OCI-LY7 (cell line): Measurements from ENCODE around the gene RMDN2. TPM values are rescaled to one million over a fixed set of nuclear protein-coding genes. Genes with fewer than 3 reads are reported as not detected.

ENCODE experiments used
- BruUV-seq: library from RNA; stranded (reverse); fragments of 400-500 nt; replicated peaks from 2 replicates; lab custom pipeline; 2021; lab: Mats Ljungman, UMichigan
- CTCF ChIA-PET: fragments of 300-600 bp; sonication (Branson Sonifier 250); formaldehyde crosslinking; loops from one replicate; lab custom pipeline; 2022; ENCODE audit warnings: antibody characterized with exemption; ENCODE audit not compliant: unreplicated experiment; lab: Charles Lee
- POLR2A ChIA-PET: fragments of 300-600 bp; sonication (Branson Sonifier 250); formaldehyde crosslinking; loops from one replicate; lab custom pipeline; 2022; ENCODE audit warnings: antibody characterized with exemption; lab: Charles Lee
- DNase-seq: peaks from one replicate; pipeline ENCODE4 v3.0.0-alpha.2; 2015; ENCODE audit warnings: low spot score
- H2AFZ ChIP-seq: fragments of 200-600 bp; sonication (generic), shearing (Covaris generic); 2 replicates; pipeline ENCODE4 v1.6.1; 2014; ENCODE audit warnings: mild to moderate bottlenecking, antibody characterized with exemption, low read length, moderate library complexity
- H3K27ac ChIP-seq: fragments of 200-600 bp; sonication (generic); 2 replicates; pipeline ENCODE4 v1.5.1; 2014; ENCODE audit warnings: mixed run types, low read depth, mild to moderate bottlenecking, moderate library complexity, low read length, inconsistent platforms; ENCODE audit not compliant: poor library complexity, severe bottlenecking
- H3K36me3 ChIP-seq: fragments of 200-600 bp; sonication (generic); 2 replicates; pipeline ENCODE4 v1.6.1; 2014; ENCODE audit warnings: mild to moderate bottlenecking, antibody characterized with exemption, low read length, moderate library complexity, mixed read lengths; ENCODE audit not compliant: insufficient read depth
- H3K4me1 ChIP-seq: fragments of 200-600 bp; sonication (generic); 2 replicates; pipeline ENCODE4 v1.5.1; 2014; ENCODE audit warnings: mild to moderate bottlenecking, low read length; ENCODE audit not compliant: insufficient read depth, poor library complexity, severe bottlenecking
- H3K4me2 ChIP-seq: fragments of 200-600 bp; sonication (generic); 2 replicates; pipeline ENCODE4 v1.6.1; 2014; ENCODE audit warnings: mild to moderate bottlenecking, low read length
- H3K4me3 ChIP-seq: fragments of 200-600 bp; sonication (generic); 2 replicates; pipeline ENCODE4 v1.5.1; 2014; ENCODE audit warnings: mild to moderate bottlenecking, low read depth, low read length; ENCODE audit not compliant: poor library complexity, severe bottlenecking
- H3K79me2 ChIP-seq: fragments of 200-600 bp; sonication (generic); 2 replicates; pipeline ENCODE4 v1.6.1; 2016; ENCODE audit warnings: low read depth, mild to moderate bottlenecking, low read length, moderate library complexity, mixed read lengths; ENCODE audit not compliant: insufficient read depth
- H3K9me2 ChIP-seq: fragments of 200-600 bp; sonication (generic); 2 replicates; pipeline ENCODE4 v1.6.1; 2016; ENCODE audit warnings: mild to moderate bottlenecking, low read length, mixed read lengths; ENCODE audit not compliant: insufficient read depth
- H3K9me3 ChIP-seq: fragments of 200-600 bp; sonication (generic); 2 replicates; pipeline ENCODE4 v1.6.1; 2014; ENCODE audit warnings: mild to moderate bottlenecking, mixed run types, low read length, mixed read lengths
- H4K20me1 ChIP-seq: fragments of 200-600 bp; sonication (generic); 2 replicates; pipeline ENCODE4 v1.6.1; 2014; ENCODE audit warnings: mild to moderate bottlenecking, antibody characterized with exemption, low read length, moderate library complexity, mixed read lengths; ENCODE audit not compliant: insufficient read depth
- EZH2phosphoT487 ChIP-seq: fragments of 200-600 bp; sonication (generic); IDR thresholded peaks from 2 replicates; pipeline ENCODE4 v1.6.1; 2018; ENCODE audit warnings: low read depth, borderline replicate concordance, mild to moderate bottlenecking, mixed run types, antibody characterized with exemption, low read length, moderate library complexity, mixed read lengths
- intact Hi-C: fragments of 100-400 bp; cut with micrococcal nuclease; formaldehyde crosslinking; loops from one replicate; pipeline ENCODE4 v1.10.0; 2022; ENCODE audit not compliant: unreplicated experiment
- total RNA-seq, 2 experiments: library from RNA; depleted of rRNA in 1 of 2; stranded (reverse); fragments of >200 nt in 1 of 2; shearing (Covaris generic) in 1 of 2; gene quantifications; 2 replicates each; pipeline ENCODE4 v1.2.3, GENCODE V29; 2014 to 2022
- TF ChIP-seq, protein P1 (sequence below): fragments of 200-600 bp; sonication (generic); conservative IDR thresholded peaks from 2 replicates; pipeline ENCODE4 v1.5.1; 2014; ENCODE audit warnings: mild to moderate bottlenecking, antibody characterized with exemption, low read length, moderate library complexity, mixed read lengths

Gene RMDN2
- total RNA-seq, 2 experiments from 2014 or later: 0.50 to 3.1 TPM

DNA sequence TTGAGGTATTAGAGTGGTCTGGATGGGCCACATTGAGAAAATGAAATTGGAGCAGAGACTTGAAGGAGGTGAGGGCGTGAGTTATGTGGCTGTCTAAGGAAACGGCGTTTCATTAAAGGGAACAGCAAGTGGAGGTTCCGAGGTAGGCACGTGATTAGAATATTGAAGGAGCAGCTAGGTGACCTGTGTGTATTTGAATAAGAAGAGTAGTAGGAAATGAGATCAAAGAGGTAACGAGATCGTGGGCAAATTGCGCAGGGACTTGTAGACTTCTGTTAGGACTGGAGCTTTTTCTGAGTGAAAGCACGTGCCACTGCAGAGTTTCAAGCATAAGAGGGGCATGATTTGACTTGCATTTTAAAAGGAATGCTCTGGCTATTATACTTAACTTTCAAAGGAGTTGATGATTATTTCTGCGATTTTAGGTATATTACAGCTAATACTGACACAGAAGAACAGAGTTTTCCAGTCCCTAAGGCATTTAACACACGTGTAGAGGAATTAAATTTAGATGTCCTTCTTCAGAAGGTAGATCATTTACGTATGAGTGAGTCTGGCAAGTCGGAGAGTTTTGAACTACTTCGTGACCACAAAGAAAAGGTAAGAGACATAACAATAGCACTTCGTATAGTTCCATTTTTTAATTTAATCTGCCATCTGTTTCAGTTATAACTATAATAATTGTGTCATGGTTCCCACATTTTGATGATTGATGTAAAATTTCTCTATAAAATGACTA lies 48.7 kb downstream of the RMDN2 start:
- TF ChIP-seq, protein P1, sequence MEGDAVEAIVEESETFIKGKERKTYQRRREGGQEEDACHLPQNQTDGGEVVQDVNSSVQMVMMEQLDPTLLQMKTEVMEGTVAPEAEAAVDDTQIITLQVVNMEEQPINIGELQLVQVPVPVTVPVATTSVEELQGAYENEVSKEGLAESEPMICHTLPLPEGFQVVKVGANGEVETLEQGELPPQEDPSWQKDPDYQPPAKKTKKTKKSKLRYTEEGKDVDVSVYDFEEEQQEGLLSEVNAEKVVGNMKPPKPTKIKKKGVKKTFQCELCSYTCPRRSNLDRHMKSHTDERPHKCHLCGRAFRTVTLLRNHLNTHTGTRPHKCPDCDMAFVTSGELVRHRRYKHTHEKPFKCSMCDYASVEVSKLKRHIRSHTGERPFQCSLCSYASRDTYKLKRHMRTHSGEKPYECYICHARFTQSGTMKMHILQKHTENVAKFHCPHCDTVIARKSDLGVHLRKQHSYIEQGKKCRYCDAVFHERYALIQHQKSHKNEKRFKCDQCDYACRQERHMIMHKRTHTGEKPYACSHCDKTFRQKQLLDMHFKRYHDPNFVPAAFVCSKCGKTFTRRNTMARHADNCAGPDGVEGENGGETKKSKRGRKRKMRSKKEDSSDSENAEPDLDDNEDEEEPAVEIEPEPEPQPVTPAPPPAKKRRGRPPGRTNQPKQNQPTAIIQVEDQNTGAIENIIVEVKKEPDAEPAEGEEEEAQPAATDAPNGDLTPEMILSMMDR: no peak
- TF ChIP-seq EZH2phosphoT487: no peak
- Histone ChIP-seq H3K79me2 (no peaks in the 10 kb centered on the region), H3K27ac (no peak overlapping the region), H4K20me1 (no peaks in the 10 kb centered on the region), H3K4me2 (no peak overlapping the region), H2AFZ (no peak overlapping the region), H3K9me2 (no peaks in the 10 kb centered on the region), H3K9me3 (no peaks in the 10 kb centered on the region), H3K4me1 (no peaks in the 10 kb centered on the region), H3K4me3 (no peak overlapping the region), H3K36me3 (no peaks in the 10 kb centered on the region)
- intact Hi-C loops: no loop called here
- no TSS peak for BruUV-seq
- no peak for DNase-seq
- ChIA-PET CTCF (no interaction called here), POLR2A (interaction anchor here (0.8 to 1.0 kb wide), 2 partner anchors 13 to 17 kb away, joined by 3 to 6 read pairs; no protein-coding TSS in a partner anchor)

DNA sequence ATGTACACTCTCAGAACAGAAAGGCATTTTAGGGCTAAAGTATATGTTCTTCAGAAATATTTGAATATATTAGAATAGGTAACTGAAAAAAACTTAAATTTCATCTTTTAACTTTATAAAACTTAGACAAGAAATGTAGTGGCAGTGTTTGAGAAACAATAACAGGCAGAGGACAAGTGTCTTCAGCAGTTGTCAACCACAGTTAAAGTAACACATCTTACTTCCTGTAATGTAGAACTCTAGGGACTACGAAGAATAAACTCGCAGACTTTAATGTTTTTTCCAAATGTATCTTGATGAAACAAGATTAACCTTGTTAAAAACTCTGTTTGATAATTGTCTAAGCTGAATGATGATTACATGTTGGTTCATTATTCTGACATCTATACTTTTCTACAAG lies 50.7 kb downstream of the RMDN2 start:
- CTCF ChIA-PET: no interaction called here
- TF ChIP-seq EZH2phosphoT487: no peak
- TF ChIP-seq, protein P1: no peak
- POLR2A ChIA-PET: no interaction called here
- no peak for DNase-seq
- intact Hi-C loops: no loop called here
- BruUV-seq: no TSS peak
- no peaks in the 10 kb centered on the region for H4K20me1 ChIP-seq
- H3K79me2 ChIP-seq: no peaks in the 10 kb centered on the region
- H3K9me2 ChIP-seq: no peaks in the 10 kb centered on the region
- no peak overlapping the region for H3K4me2 ChIP-seq
- H3K9me3 ChIP-seq: no peaks in the 10 kb centered on the region
- H3K4me3 ChIP-seq: no peak overlapping the region
- no peak overlapping the region for H3K27ac ChIP-seq
- H2AFZ ChIP-seq: no peak overlapping the region
- no peaks in the 10 kb centered on the region for H3K36me3 ChIP-seq
- no peaks in the 10 kb centered on the region for H3K4me1 ChIP-seq

DNA sequence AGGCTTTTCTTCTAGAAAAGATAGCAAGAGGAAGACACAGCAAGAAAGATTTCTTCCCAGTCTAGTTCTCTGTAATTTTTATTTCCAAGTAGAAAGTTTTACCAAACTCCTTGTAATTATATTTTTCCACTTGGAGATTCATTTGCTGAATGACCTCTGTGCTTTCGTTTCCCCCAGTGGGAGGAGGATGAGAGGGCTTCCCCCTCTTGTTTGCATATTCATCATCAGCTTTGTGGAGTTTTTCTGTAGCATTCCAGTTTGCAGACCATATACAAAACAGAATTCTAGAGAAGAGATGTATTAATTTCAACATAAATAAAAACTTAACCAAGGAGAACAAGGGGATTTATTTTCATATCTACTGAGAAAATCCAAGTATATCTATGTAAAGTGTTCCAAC lies 51.3 kb downstream of the RMDN2 start:
- no peaks in the 10 kb centered on the region for H3K36me3 ChIP-seq
- H3K4me2 ChIP-seq: no peak overlapping the region
- H4K20me1 ChIP-seq: no peaks in the 10 kb centered on the region
- CTCF ChIA-PET: no interaction called here
- intact Hi-C loops: no loop called here
- POLR2A ChIA-PET: no interaction called here
- no peak overlapping the region for H3K4me3 ChIP-seq
- no peak overlapping the region for H2AFZ ChIP-seq
- no peak overlapping the region for H3K27ac ChIP-seq
- TF ChIP-seq, protein P1: no peak
- TF ChIP-seq EZH2phosphoT487: no peak
- H3K9me2 ChIP-seq: no peaks in the 10 kb centered on the region
- H3K79me2 ChIP-seq: no peaks in the 10 kb centered on the region
- H3K9me3 ChIP-seq: no peaks in the 10 kb centered on the region
- no peaks in the 10 kb centered on the region for H3K4me1 ChIP-seq
- DNase-seq: no peak
- no TSS peak for BruUV-seq
